SH-SY5Y (cell line): ENCODE data around the gene IPO11.

Source experiments
- GATA2 ChIP-seq: IDR thresholded peaks from 2 replicates; pipeline ENCODE4 v1.6.1; 2011; ENCODE audit warnings: mild to moderate bottlenecking, low read depth, low read length
- GATA3 ChIP-seq: IDR thresholded peaks from 2 replicates; pipeline ENCODE4 v1.6.1; 2011; ENCODE audit warnings: low read depth, mild to moderate bottlenecking, low read length, moderate library complexity

Gene IPO11

GRCh38 chr5:62536232-62536631 lies 123.7 kb downstream of the IPO11 start:
- no peak for TF ChIP-seq GATA3
- TF ChIP-seq GATA2, result no peak

- TF ChIP-seq GATA3 (no peak), GATA2 (no peak)
These were observed 124.2 kb downstream of the IPO11 start for GRCh38 chr5:62536783-62537182.

GRCh38 chr5:62538017-62538942 lies 125.7 kb downstream of the IPO11 start:
- TF ChIP-seq GATA2 (no peak), GATA3 (no peak)

GRCh38 chr5:62542720-62543119 lies 130.2 kb downstream of the IPO11 start:
- TF ChIP-seq GATA3 (no peak), GATA2 (no peak)

GRCh38 chr5:62547945-62548630 lies 135.5 kb downstream of the IPO11 start:
- TF ChIP-seq GATA2 (no peak), GATA3 (no peak)

- TF ChIP-seq GATA2, result no peak
- no peak for TF ChIP-seq GATA3
These were observed 137.5 kb downstream of the IPO11 start for GRCh38 chr5:62550103-62550502.

GRCh38 chr5:62555930-62556329 lies 143.4 kb downstream of the IPO11 start:
- TF ChIP-seq GATA2 (no peak), GATA3 (no peak)

- TF ChIP-seq GATA3 (no peak), GATA2 (no peak)
These were observed 146.4 kb downstream of the IPO11 start for GRCh38 chr5:62558941-62559340.

GRCh38 chr5:62560786-62561185 lies 148.2 kb downstream of the IPO11 start:
- TF ChIP-seq GATA3 (no peak), GATA2 (no peak)

- TF ChIP-seq GATA3 (no peak), GATA2 (no peak)
These were observed 149.3 kb downstream of the IPO11 start for GRCh38 chr5:62561896-62562295.

- TF ChIP-seq GATA2 (no peak), GATA3 (no peak)
These were observed 150.3 kb downstream of the IPO11 start for GRCh38 chr5:62562867-62563266.

- no peak for TF ChIP-seq GATA2
- no peak for TF ChIP-seq GATA3
These were observed 151.5 kb downstream of the IPO11 start for GRCh38 chr5:62564101-62564500.

GRCh38 chr5:62568143-62568542 lies 155.6 kb downstream of the IPO11 start:
- TF ChIP-seq GATA3 (no peak), GATA2 (no peak)

- TF ChIP-seq GATA2 (no peak), GATA3 (no peak)
These were observed 156.4 kb downstream of the IPO11 start for GRCh38 chr5:62568800-62569432.
